Measurements from ENCODE around the gene MEPE.

Gene MEPE, protein sequence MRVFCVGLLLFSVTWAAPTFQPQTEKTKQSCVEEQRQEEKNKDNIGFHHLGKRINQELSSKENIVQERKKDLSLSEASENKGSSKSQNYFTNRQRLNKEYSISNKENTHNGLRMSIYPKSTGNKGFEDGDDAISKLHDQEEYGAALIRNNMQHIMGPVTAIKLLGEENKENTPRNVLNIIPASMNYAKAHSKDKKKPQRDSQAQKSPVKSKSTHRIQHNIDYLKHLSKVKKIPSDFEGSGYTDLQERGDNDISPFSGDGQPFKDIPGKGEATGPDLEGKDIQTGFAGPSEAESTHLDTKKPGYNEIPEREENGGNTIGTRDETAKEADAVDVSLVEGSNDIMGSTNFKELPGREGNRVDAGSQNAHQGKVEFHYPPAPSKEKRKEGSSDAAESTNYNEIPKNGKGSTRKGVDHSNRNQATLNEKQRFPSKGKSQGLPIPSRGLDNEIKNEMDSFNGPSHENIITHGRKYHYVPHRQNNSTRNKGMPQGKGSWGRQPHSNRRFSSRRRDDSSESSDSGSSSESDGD

DNA sequence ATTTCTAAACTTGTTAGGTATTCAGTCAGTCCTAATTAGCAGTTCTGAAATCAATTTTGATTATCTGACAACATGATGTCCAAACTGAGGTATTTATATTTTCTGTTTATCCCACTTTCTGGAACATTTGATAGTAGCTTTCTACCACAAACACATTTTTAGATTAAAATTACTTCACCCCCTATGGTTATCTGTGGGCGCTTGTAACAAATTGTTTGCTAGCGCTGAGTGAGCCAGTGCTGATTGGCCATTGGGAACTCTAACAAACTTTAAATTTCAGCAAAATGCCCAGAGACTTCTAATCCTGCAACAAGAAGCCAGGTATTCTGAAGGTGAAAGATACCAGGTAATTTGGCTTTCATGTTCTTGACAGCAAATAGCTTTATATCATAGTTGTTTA is at the start of gene MEPE:
MEPE (plus strand) TSS at position 301 of the 400 bp plus-strand sequence. CDS start 1,746 bp downstream, outside the sequence.
- DNase-seq = no peak

DNA sequence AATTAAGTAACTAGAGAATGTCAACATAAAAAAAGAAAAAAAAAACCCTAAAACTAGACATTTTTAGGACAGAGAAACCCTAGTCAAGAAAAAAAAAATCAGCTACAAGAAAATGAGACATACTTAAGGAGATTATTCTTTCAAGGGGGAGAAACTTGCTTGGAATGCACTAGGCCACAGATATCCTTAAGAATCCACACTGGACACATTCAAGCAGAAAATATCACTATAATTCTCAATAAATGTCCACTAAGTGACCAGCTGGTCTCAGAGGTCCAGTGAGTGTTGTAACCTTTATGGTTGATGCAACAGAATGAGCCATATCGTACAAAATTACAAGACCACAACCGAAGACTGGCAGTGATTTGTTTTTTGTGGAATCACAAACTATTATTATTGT is 49.0 kb upstream of the MEPE start:
- DNase-seq = no peak

DNA sequence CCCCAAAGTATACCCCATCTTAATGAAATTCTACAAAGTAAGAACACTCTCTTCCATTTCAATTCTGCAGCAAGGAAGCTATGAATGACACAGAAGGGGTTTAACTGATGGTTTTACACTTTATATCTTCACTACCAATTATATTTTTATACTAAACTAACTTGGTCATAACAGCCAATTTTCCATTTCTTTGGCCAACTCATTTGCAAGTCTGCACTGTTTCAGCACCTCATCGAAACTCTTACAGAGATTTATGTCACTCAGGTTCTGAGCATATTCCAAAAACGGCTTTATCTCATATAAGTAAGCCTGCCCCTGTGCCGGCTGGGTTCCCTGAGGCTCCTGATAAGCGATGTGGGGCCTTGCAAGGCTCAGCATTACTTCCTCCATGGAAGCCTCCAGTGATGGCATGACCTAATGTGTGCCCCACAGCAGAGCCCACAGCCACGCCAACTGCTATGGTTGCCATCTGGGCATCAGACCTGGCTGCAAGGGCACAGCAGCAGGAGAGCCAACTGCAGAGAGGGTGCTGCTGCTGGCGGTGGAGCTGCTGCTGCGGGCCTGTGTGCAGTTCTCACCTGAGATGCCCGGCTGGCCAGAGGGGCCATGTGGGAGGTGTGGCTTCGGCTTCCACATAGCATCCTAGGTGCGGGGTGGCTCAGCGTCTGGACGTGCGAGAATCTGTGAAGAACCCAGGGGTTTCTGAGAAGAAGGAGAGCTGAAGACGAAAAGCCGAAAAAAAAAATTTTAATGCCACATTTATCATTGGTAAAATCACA is 46.8 kb upstream of the MEPE start:
- DNase-seq = no peak

DNA sequence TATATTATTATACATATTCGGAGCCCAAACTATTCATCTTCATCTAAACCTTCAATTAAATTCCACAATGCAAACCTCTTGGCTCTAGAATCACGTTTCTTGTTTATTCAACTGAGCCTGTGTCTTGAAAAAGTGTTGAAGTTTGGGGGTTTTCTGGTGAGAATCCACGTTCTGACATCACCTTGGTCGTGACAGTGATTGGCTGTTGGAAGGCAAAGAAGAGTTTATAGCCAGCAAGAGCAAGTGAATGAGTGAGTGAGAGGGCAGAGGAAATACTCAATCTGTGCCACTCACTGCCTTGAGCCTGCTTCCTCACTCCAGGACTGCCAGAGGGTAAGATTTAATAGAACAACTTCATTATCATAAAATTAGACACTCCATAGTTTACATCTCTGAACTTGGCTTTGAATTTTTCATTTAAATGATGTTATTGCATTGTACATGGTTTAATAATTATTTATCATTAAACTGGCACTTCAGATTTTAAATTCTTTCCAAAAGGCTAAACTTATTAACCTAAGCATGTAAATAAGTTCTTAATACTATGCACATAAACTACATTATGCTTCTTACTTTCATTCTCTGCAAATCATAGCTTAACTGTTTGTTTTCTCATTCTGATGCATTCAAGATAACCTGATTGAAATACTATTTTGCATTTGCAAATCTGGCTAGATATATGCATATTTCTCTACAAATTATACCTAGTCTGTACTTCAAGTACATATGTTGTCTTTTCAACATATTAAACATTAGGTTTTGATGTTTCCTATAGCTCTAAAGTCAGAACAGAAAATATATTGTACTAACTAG is 33.3 kb upstream of the MEPE start, which contains the start of gene IBSP:
IBSP (plus strand) TSS at position 254 of the 813 bp plus-strand sequence. CDS start 2,808 bp downstream, outside the sequence.
- DNase-seq = no peak

DNA sequence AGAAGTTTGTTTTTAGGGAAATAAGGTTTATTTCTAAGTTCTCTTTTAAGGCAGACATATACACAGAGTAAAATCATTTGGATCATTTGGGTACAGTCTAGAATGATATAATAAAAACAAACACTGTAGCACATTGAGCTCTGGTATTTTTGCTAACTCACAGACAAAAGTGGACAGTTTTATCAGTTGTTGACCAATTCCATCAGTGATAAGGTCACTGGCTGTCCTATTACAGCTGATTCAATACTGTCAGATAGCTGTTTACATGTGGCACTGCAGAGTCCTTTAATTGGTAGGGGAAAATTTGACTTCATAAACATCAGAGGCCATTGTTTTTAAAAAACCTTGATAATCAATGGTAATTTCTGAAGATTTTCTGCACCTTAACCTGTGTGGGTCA is 29.9 kb upstream of the MEPE start:
- no peak for DNase-seq

DNA sequence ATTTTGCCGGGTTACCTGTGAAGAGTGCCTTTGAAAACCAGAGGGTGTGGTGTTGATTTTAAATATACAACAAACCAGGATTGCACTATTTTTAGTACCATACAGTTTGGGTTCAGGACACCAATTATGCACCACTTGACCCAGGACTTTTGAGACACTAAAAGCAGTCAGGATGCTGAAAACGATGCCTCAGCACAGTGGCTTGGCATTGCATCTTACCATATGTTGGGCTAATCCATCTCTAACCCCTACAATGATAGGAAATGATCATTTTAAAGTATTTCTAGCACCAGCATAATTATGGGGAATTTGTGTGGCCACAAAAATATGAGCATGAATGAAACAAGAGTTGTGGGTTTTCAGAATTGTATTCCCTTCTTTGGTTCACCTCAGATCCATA is 29.3 kb upstream of the MEPE start:
- DNase-seq = no peak

DNA sequence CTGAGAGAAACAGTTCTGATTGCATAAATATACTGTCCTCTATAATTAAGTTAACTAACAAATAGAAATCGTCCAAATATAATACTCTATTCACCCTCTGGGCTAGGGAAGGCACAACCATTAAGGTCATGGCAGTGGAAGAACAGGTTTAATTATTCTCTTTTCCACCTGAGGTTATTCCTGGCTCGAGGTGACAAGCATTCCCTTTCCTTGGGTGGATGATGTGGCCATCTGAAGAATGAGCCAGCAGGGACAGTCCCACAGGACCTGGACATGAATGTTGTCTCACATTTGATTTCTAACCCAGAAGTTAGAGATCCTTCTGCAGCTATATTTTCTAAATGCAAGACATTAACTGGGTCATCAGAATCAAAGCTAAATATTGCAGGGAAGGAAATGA is 27.9 kb upstream of the MEPE start:
- DNase-seq = no peak

DNA sequence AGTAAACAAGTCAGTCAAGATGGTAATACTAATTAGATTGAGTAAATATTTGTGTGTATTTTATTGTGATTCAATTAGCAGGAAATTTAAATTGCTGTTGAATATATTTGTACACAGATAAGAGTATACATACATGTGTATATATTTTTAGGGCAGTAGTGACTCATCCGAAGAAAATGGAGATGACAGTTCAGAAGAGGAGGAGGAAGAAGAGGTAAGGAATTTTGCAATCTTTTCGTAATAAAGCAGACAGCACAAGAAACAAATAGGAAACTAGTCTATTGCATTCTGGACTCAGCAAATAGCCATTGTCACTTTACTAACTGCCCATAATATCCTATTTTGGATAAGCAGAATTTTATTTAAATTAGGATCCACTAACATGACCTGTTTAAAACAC is 26.8 kb upstream of the MEPE start:
- DNase-seq = no peak

DNA sequence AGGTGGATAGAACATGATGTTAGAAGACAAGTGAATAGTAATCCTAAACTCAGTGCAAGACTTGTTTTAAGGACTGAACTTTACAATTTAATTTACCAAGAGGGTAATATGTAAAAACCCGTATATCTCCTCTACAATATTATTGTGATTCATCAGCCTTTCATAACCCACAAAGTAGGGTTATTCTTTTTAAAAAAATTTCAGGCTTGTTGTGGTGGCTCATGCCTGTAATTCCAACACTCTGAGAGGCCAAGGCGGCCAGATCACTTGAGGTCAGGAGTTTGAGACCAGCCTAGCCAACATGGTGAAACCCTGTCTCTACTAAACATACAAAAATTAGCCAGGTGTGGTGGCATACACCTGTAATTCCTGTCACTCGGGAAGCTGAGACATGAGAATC is 26.2 kb upstream of the MEPE start:
- no peak for DNase-seq

DNA sequence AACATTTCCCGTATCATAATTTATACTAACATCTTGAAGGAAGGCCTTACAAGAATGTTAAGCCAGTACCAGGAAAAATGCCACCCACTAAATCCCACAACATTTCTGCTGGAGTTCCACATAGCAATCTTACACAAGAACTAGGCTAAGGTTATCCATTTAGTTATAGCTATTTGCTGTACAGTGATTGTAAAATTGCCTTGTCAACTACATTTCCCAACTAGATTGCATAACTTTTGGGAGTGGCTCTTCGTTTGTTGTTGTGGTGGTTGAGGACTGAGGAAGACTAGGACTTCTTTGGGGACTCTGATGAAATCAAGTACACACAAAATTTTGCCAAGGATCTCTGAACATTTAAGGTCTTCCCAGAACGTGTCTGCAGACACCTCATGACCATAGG is 25.4 kb upstream of the MEPE start:
- no peak for DNase-seq

DNA sequence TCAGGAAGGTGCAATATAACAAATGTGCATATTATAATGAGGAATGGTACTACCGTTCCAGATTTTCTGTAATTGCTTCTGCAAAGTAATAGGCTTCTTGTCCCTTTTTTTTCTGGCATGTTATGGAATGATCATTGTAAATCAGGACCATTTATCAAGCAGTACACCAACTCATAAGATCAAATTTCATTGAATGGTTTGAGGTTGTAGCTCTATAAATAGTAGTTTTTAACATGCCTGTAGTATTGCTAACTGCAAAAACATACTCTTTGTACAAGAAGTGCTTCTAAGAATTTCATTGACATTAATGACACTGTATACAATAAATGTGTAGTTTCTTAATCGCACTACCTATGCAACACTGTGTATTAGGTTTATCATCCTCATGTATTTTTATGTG is 20.8 kb upstream of the MEPE start:
- DNase-seq = no peak

DNA sequence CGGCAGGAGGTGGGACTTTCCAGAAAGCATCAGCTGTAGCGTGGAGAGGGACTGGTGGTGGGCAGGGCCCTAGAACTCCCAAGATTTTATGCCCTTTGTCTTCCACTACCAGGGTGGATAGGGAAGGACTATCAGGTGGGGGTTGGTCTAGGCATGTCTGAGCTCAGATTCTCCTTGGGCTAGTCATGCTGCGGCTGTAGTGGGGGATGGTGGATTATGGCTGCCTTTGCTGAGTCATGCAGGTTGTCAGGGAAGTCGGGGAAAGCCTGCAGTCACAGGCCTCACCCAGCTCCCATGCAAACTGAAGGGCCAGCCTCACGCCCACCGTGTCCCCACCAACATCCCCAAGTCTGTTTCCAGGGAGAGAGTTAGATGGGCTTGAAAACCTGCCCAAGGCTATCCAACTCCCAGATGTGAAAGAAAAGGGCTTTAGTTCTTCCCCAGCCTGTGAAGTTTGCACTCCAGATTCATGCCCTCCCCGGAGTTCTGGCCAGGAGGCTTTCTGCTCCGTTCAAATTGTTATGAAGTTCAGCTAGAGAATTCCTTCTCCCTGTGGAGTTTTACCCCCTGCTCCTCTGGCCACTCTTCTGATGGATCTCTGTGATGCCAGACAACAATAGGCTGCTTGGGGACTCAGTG is 13.4 kb upstream of the MEPE start:
- no peak for DNase-seq

DNA sequence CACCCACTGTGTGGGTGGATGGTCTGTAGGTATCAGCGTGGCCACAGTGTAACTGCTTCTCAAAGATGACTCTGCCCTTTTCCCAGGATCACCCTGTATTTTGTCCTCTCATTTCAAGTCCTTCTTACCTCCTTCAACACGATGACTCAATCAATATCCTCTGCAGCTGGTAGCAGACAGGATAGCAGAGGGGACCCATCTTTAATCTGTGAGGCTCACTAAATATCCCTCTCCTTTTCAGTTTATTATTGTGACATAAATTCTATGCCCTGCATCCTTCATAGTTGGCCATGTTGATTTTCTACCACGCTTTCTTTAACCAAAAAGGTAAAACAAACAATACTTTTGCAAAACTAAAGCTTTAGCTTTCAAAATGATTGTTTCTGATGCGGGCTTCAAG is 9.6 kb upstream of the MEPE start:
- DNase-seq = no peak

DNA sequence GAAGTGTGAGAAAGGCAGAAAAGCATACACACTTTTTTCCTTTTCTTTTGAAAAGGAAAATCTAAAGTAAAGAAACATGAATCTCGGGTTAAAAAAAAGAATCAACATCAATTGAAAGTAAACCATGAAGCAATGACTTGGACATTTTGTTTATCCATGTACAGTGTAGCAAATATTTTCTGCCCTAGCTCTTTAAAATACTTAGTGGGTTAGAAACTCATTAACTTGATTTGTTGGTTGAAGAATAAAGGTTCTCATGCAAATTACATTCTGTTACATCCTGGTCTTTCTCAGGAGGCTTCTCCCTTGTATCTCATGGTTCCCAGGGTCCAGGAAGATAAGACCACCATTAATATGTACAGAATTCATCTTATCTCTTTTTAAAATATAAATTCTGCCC is 9.0 kb upstream of the MEPE start:
- no peak for DNase-seq

DNA sequence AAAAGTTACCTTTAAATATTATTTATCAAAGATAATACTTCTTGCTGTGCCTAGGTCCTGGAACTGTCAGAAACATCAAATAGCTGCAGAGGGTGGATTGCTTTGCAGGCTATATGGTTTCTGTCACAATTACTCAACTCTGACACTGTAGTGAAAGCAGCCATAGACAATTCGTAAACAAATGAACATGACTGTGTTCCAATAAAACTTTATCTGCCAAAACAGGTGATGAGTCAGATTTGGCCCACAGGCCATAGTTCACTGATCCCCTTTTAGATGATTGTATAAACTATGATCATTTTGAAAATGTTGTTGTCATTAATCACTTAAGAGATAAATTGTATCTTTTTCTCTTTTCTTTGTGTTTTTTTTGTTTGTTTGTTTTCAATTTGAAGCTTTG is 8.4 kb upstream of the MEPE start:
- no peak for DNase-seq

DNA sequence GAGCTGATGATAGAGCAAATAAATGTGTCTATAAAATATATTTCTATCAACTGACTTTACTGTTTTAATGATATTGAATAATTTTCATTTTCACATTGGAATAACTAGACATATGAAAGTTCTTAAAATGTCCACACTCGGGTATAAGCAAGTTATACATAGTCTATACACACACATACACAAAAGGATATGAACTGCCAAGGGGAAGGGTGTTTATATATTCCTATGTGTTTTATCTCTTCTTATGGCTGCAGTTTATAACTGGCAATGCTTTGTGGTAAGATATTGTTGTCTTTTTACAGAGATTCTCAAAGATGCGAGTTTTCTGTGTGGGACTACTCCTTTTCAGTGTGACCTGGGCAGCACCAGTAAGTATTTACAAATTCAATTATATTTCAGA is 1.6 kb downstream of the MEPE start:
- DNase-seq = no peak

DNA sequence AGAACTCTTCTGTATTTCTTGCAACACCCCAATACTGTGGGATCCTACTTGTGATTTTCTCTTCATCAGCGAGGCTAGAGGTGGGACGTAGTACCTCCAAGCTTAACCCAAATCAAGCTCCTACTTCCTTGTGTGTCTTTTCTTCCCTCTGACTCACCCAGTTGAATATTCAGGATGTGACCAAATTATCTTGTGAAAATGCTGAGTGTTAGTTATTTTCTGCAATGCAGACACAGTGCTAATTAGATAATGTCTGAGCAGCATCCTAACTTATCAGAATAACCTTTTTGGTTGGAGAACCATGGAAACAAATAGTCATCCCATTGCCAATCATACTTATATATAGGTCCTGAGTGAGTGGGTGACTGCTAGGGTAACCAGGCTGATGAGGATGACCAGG is 2.4 kb downstream of the MEPE start:
- no peak for DNase-seq

DNA sequence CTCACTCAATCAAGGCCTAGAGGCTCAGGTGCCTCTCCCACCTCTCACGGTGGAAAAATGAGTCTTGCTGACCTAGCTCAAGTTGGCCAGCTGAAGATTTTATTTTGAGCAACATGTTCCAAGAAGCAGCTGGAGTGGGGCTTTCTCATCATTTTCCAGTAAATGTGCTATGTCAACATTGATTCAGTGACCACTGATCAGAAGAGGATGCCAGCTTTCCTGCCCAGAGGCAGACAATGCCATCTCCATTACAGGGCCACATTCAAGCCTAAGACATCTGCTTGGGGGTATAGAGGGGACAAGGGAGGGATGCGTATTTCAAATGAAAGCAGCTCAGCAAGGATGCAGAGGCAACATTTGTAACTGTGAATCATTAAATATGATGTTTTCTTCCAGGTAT is 3.0 kb downstream of the MEPE start:
- DNase-seq = no peak

DNA sequence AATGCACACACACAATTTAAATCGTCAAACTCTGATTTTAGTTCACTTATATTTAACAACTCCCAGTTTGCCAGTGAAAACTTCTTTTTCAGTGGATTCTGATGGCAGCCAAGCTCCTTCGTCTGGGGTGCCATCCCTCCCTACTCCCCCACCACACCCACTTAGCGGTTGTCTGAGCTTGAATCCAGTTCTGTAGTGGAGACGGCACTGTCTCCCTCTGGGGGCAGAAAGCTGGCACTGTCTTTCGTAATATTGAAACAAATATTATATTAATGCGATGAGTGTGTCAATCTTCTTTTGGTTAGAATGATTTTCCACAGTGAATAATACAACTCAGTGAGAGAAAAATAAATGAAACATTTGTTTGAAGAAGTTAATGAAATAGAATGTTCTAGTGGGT is 5.4 kb downstream of the MEPE start:
- no peak for DNase-seq

DNA sequence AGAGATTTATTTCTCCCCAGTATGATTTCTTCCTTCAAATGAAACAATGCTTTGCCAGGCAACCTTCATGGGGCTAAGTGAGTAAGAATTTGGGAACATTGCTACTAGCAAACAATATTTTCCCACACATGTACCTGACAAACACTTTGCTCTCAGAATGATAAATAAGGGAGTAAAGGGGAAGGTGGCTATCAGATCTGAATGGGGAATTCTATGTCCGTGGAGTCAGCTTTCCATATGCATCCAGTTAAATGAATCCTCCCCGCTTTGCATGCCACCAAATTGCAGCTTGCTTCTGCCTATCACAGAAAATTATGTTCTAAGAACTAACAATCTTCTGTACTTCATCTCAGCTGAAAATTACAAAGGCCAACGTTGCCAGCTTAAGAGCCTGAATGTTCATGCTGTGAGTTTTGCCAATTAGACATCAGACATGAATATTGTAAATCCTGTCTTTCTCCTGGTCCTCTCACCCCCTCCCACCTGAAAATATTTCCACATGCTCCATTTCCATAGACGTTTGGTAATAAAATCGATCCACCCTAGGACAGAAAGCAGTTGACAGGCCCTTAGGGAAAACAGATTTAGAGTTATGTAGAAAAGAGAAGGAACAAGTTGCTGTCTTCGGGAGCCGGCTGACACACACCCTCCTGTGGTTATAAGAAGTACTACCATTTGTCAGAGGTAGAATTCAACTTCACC is 6.3 kb downstream of the MEPE start:
- DNase-seq = no peak

DNA sequence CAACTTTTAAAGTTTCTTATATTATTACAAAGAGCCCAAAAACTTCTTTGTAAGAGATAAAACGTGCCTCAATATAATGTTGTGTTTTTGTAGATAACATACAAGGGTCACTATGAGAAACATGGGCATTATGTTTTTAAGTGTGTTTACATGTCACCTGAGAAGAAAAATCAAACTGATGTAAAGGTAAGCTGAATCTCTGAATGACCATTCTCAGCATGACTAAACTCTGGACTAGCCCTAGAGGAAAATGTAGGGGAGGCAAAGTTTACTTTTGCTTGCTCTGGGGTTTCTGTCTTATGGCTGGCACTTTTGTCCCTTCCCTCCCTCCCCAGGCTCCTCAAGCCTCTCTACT is 6.8 kb downstream of the MEPE start:
- DNase-seq = no peak

DNA sequence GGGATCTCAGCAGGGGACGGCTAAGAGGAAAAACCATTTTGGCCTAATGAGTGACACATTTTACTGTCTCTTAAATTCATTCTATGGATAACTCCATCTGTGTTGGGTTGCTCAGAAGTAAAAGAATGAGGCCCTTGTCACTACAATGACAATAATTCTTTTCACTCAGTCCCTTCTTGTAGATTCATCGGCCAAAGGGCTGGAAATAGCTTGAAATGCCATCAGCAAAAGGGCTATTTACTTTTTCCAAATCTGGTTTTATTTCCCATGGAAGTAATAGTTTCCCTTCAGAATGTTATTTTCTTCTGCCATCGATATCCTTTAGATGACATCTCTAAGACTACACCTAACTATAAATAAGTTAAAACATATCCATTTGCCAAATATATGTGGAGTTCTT is 7.4 kb downstream of the MEPE start:
- no peak for DNase-seq

All from amniotic stem cell (primary cell).